BE2C (cell line): ENCODE data around the gene ASF1B.
A peak's percentile ranks its signal among the peaks of the same experiment; 100 is the strongest.

ENCODE experiments used
- DNase-seq: peaks from one replicate; pipeline ENCODE4 v3.0.0-alpha.2; 2020
- H3K27me3 ChIP-seq: fragments of 250-450 bp; sonication (Bioruptor Pico); 2 replicates; pipeline ENCODE4 v1.5.1; 2020; ENCODE audit warnings: mild to moderate bottlenecking
- H3K36me3 ChIP-seq: fragments of 250-450 bp; sonication (Bioruptor Pico); 2 replicates; pipeline ENCODE4 v1.5.1; 2020; ENCODE audit warnings: mild to moderate bottlenecking
- H3K4me1 ChIP-seq: fragments of 250-450 bp; sonication (Bioruptor Pico); 2 replicates; pipeline ENCODE4 v1.5.1; 2020
- H3K4me3 ChIP-seq: 2 replicates; pipeline ENCODE4 v1.5.1; 2011; ENCODE audit warnings: low read depth, low read length
- H3K9me3 ChIP-seq: fragments of 250-450 bp; sonication (Bioruptor Pico); 2 replicates; pipeline ENCODE4 v1.5.1; 2020
- TF ChIP-seq, protein P1 (sequence below): IDR thresholded peaks from 2 replicates; pipeline ENCODE4 v1.5.1; 2012; ENCODE audit warnings: mild to moderate bottlenecking, low read depth, low read length

ASF1B gene

DNA sequence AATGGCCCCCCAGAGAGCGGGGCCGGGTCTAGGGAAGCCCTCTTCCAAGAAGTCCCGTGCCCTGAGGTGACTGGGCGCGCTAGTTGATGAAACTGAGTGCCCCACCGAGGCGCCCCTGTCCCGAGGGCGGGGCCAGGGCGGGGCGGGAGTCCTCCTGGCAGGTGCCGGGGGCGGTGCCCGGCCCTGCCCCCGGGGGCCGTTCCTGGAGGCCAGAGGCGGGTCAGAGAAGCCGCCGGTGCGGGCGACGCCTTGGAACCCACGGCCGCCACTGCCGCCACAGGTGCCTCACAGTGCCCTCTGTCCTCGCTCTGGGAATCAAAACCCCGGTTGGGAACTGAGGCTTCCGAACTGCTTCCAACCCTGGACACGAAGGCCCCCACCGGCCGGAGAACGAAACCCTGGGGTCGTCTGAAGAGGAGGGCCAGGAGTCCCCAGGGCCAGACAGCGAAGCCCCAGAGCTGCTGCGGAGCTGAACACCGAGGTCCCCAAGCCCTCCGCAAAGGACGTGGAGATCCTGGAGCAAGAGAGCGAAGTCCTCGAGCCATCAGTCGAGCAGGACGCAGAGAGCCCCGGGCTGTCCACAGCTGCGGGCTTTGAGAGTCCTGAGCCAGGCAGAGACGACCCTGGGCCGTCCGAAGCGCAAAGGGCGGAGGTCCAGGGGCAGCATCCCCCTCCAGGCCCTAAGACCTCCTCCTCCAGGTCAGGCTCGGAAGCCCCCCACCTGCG is 63.7 kb downstream of the ASF1B start, which contains the start of gene MISP3:
Gene MISP3, plus strand, starts transcription at position 252 of the 726 bp plus-strand sequence. CDS start 524 bp downstream, outside the sequence.
- TF ChIP-seq, protein P1, sequence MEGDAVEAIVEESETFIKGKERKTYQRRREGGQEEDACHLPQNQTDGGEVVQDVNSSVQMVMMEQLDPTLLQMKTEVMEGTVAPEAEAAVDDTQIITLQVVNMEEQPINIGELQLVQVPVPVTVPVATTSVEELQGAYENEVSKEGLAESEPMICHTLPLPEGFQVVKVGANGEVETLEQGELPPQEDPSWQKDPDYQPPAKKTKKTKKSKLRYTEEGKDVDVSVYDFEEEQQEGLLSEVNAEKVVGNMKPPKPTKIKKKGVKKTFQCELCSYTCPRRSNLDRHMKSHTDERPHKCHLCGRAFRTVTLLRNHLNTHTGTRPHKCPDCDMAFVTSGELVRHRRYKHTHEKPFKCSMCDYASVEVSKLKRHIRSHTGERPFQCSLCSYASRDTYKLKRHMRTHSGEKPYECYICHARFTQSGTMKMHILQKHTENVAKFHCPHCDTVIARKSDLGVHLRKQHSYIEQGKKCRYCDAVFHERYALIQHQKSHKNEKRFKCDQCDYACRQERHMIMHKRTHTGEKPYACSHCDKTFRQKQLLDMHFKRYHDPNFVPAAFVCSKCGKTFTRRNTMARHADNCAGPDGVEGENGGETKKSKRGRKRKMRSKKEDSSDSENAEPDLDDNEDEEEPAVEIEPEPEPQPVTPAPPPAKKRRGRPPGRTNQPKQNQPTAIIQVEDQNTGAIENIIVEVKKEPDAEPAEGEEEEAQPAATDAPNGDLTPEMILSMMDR: no peak
- Histone ChIP-seq H3K36me3 (no peaks in the 10 kb centered on the region), H3K27me3 (peaks cover 21% of the 10 kb centered on the region), H3K4me3 (peak within 1 kb of the TSS; percentile 63), H3K9me3 (no peaks in the 10 kb centered on the region), H3K4me1 (no peaks in the 10 kb centered on the region; the same call in none of the 2 replicates)
- DNase-seq: peak; percentile 47

DNA sequence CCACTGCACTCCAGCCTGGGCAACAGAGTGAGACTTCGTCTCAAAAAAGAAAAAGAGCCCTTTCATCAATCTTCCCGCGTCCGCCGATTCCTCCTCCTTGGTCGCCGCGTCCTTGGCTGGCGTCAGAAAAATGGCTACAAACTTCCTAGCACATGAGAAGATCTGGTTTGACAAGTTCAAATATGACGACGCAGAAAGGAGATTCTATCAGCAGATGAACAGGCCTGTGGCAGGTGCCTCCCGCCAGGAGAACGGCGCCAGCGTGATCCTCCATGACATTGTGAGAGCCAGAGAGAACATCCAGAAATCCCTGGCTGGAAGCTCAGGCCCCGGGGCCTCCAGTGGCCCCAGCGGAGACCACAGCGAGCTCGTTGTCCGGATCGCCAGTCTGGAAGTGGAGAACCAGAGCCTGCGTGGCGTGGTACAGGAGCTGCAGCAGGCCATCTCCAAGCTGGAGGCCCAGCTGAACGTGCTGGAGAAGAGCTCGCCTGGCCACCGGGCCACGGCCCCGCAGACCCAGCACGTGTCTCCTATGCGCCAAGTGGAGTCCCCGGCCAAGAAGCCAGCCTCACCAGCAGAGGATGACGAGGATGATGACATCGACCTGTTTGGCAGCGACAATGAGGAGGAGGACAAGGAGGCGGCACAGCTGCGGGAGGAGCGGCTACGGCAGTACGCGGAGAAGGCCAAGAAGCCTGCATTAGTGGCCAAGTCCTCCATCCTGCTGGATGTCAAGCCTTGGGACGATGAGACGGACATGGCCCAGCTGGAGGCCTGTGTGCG is 65.9 kb downstream of the ASF1B start:
- no peaks in the 10 kb centered on the region for H3K36me3 ChIP-seq
- H3K4me3 ChIP-seq: no peak overlapping the region
- H3K27me3 ChIP-seq: peaks cover 21% of the 10 kb centered on the region
- no peaks in the 10 kb centered on the region; the same call in none of the 2 replicates for H3K4me1 ChIP-seq
- no peak for DNase-seq
- TF ChIP-seq, protein P1: no peak
- H3K9me3 ChIP-seq: no peaks in the 10 kb centered on the region
